ENCODE measurements around the gene LAMA4.
"Not testable (repeated sequence)": the region's sequence is repeated elsewhere in the genome, so short reads cannot be mapped to it uniquely, and the experiment has no call there.

Gene LAMA4

GRCh38 chr6:112202639-112203341 is 51.6 kb downstream of the LAMA4 start:
- no peaks in the 10 kb centered on the region for H3K36me3 ChIP-seq (ENCODE audit: insufficient read depth, low read length)
- peaks cover 39% of the 10 kb centered on the region for H3K4me1 ChIP-seq (ENCODE audit: insufficient read depth, low read length)
- H3K9ac ChIP-seq (ENCODE audit: low read depth, low read length), result no peak overlapping the region
- H3K9me3 ChIP-seq (ENCODE audit: control insufficient read depth, insufficient read depth, low read length), result no peaks in the 10 kb centered on the region

- H3K4me1 ChIP-seq (ENCODE audit: insufficient read depth, low read length), result peaks cover 36% of the 10 kb centered on the region
- H3K9me3 ChIP-seq (ENCODE audit: control insufficient read depth, insufficient read depth, low read length); H3K36me3 ChIP-seq (ENCODE audit: insufficient read depth, low read length); H3K9ac ChIP-seq (ENCODE audit: low read depth, low read length): not testable (repeated sequence)
These were observed 54.0 kb downstream of the LAMA4 start for GRCh38 chr6:112200185-112200914.

DNA sequence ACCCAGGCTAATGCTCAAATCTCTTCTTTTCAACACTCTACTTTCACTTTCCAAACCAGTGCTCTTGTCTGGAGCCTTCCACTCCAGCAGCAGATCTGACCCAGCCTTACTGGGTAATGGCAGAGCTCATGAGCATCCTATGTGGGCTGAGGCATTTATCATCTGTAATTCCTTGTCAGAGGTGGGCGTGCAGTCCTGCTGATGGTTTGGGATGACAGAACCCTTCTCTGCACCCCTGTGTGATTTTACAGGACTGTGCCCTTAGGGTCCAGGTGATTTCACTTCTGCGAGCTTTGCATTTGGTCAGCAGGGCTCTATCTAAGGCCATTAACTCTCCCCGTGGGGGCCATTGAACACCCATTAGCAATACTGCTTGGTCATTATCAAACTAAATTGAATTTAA is 55.4 kb downstream of the LAMA4 start:
- Histone ChIP-seq H3K4me1 (ENCODE audit: insufficient read depth, low read length) (peaks cover 22% of the 10 kb centered on the region), H3K9me3 (ENCODE audit: control insufficient read depth, insufficient read depth, low read length) (no peaks in the 10 kb centered on the region), H3K9ac (ENCODE audit: low read depth, low read length) (no peak overlapping the region), H3K36me3 (ENCODE audit: insufficient read depth, low read length) (no peaks in the 10 kb centered on the region)

GRCh38 chr6:112198582-112198981 is 55.8 kb downstream of the LAMA4 start:
- Histone ChIP-seq H3K9ac (ENCODE audit: low read depth, low read length) (no peak overlapping the region), H3K36me3 (ENCODE audit: insufficient read depth, low read length) (no peaks in the 10 kb centered on the region), H3K4me1 (ENCODE audit: insufficient read depth, low read length) (peaks cover 18% of the 10 kb centered on the region), H3K9me3 (ENCODE audit: control insufficient read depth, insufficient read depth, low read length) (no peaks in the 10 kb centered on the region)

DNA sequence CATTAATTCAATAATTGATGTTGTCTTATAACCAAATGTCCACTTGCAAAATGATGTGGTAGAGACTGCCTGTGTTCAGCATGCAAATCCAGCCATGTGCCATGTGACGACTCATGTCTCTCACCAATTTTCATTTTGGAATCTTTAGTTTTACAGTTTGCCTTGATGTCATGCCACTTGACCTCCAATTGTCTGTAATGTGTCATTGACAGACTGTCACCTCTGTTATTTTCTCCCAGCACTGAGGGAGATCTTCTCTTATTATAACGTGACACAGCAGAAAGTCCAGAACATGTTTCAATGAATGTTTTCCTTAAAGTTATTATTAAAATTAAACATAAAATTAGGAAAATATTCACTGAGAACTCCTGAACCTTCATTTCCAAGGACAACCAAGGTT is 56.7 kb downstream of the LAMA4 start:
- Histone ChIP-seq H3K9ac (ENCODE audit: low read depth, low read length) (no peak overlapping the region), H3K36me3 (ENCODE audit: insufficient read depth, low read length) (no peaks in the 10 kb centered on the region), H3K9me3 (ENCODE audit: control insufficient read depth, insufficient read depth, low read length) (no peaks in the 10 kb centered on the region), H3K4me1 (ENCODE audit: insufficient read depth, low read length) (peaks cover 9% of the 10 kb centered on the region; the same call in 1 of the 2 replicates)

- no peaks in the 10 kb centered on the region for H3K9me3 ChIP-seq (ENCODE audit: control insufficient read depth, insufficient read depth, low read length)
- no peaks in the 10 kb centered on the region for H3K36me3 ChIP-seq (ENCODE audit: insufficient read depth, low read length)
These were observed 58.1 kb downstream of the LAMA4 start for GRCh38 chr6:112196306-112196705.

GRCh38 chr6:112195166-112195565 is 59.2 kb downstream of the LAMA4 start:
- Histone ChIP-seq H3K4me1 (ENCODE audit: insufficient read depth, low read length) (peaks cover 9% of the 10 kb centered on the region; the same call in 1 of the 2 replicates), H3K9me3 (ENCODE audit: control insufficient read depth, insufficient read depth, low read length) (no peaks in the 10 kb centered on the region), H3K36me3 (ENCODE audit: insufficient read depth, low read length) (no peaks in the 10 kb centered on the region), H3K9ac (ENCODE audit: low read depth, low read length) (no peak overlapping the region)

More at GRCh38 chr6:112196306-112196705, 58.1 kb downstream of the LAMA4 start:
- H3K9ac ChIP-seq (ENCODE audit: low read depth, low read length), result no peak overlapping the region
- H3K4me1 ChIP-seq (ENCODE audit: insufficient read depth, low read length), result peaks cover 9% of the 10 kb centered on the region; the same call in 1 of the 2 replicates

DNA sequence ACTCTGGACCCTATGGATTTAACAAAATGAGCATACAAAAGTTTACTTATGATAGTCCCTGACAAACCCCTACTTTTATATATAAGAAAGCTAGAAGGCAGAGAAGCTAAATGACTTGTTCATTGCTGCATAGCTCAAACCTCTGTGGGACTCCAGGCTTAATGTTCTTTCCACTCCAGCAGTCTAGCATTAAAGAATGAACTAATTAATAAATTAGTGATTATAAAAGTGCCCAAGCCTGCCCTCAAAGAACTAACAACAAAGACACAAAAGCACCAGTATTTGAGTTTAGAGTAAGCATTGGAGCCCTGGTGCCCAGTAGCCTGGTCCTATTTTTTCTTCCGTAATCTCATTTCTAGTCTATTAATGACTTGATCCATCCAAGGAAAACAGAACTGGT is 59.9 kb downstream of the LAMA4 start:
- H3K9me3 ChIP-seq (ENCODE audit: control insufficient read depth, insufficient read depth, low read length), result no peaks in the 10 kb centered on the region
- H3K4me1 ChIP-seq (ENCODE audit: insufficient read depth, low read length), result peaks cover 5% of the 10 kb centered on the region
- no peak overlapping the region for H3K9ac ChIP-seq (ENCODE audit: low read depth, low read length)
- no peaks in the 10 kb centered on the region for H3K36me3 ChIP-seq (ENCODE audit: insufficient read depth, low read length)

DNA sequence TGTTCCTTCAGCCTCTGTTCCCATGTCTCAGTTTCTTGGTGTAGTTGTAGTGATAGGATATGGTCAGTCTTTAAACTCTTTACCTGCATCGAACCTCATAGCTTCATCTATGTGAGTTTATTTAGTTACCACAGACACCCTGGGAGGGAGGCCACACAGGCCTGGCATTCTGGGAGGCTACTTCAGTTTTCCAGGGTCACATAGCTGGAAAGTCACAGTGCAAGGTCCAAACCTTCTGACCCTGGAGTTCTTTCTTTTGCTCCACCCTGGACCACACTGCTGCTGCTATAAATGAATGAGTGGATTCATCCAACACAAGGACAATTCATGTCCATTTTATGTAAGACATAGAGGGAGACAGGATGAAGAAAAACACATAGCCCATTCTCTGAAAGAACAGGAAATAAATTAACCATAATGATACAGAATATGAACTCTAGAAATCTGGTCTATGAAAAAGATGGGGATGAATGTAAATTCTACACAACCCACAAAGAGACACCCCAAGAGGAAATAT is 60.8 kb downstream of the LAMA4 start:
- Histone ChIP-seq H3K36me3 (ENCODE audit: insufficient read depth, low read length) (no peaks in the 10 kb centered on the region), H3K4me1 (ENCODE audit: insufficient read depth, low read length) (peaks cover 4% of the 10 kb centered on the region; the same call in 1 of the 2 replicates), H3K9ac (ENCODE audit: low read depth, low read length) (no peak overlapping the region), H3K9me3 (ENCODE audit: control insufficient read depth, insufficient read depth, low read length) (no peaks in the 10 kb centered on the region)

GRCh38 chr6:112193117-112193516 is 61.2 kb downstream of the LAMA4 start:
- Histone ChIP-seq H3K4me1 (ENCODE audit: insufficient read depth, low read length) (peaks cover 4% of the 10 kb centered on the region; the same call in 1 of the 2 replicates), H3K9me3 (ENCODE audit: control insufficient read depth, insufficient read depth, low read length) (no peaks in the 10 kb centered on the region), H3K9ac (ENCODE audit: low read depth, low read length) (no peak overlapping the region), H3K36me3 (ENCODE audit: insufficient read depth, low read length) (no peaks in the 10 kb centered on the region)

DNA sequence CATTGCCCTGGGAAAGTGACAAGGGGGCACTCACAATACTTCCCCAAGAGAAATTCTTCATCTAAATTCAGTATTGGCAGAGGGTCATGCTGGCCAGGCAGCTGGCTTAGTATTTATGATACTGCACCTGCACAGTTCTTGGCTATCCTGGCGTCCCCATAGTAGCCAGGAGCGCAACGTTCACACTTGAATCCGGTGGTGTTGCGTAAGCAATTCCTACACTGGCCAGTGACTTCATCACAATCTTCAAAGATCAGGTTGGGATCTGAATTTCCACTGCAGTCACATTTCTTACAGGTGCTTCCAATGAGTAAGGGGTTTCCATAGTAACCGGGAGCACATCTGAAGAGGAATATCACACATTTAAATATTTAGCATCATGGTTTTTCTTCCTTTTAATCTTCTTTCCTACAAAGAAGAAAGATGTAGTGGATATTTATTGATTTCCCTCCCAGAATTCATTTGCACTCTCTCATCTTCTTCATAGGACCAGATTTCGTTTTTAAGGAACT is 62.8 kb downstream of the LAMA4 start:
- no peak overlapping the region for H3K9ac ChIP-seq (ENCODE audit: low read depth, low read length)
- no peaks in the 10 kb centered on the region for H3K9me3 ChIP-seq (ENCODE audit: control insufficient read depth, insufficient read depth, low read length)
- H3K36me3 ChIP-seq (ENCODE audit: insufficient read depth, low read length), result no peaks in the 10 kb centered on the region
- H3K4me1 ChIP-seq (ENCODE audit: insufficient read depth, low read length), result peaks cover 4% of the 10 kb centered on the region; the same call in 1 of the 2 replicates

DNA sequence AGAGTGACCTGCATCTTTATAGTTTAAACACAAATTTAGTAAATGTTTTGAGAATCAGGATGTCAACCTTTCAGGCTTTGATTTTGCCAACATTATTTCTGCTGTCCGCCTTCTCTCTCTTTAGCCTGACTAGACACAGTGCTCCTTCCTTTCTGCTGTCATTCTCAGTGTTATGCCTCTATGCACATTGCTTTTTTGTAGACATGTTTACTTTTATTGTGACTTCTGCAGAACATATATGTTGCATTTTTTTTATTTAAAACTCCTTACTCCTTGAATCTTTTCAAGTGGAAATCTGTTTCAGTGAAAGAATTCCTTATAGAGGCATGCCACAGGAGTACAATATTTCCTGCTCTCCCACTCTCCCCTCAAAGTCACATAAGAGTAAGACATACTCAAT is 64.2 kb downstream of the LAMA4 start:
- no peak overlapping the region for H3K9ac ChIP-seq (ENCODE audit: low read depth, low read length)
- H3K4me1 ChIP-seq (ENCODE audit: insufficient read depth, low read length), result peaks cover 4% of the 10 kb centered on the region; the same call in 1 of the 2 replicates
- H3K9me3 ChIP-seq (ENCODE audit: control insufficient read depth, insufficient read depth, low read length), result no peaks in the 10 kb centered on the region
- H3K36me3 ChIP-seq (ENCODE audit: insufficient read depth, low read length), result no peaks in the 10 kb centered on the region

DNA sequence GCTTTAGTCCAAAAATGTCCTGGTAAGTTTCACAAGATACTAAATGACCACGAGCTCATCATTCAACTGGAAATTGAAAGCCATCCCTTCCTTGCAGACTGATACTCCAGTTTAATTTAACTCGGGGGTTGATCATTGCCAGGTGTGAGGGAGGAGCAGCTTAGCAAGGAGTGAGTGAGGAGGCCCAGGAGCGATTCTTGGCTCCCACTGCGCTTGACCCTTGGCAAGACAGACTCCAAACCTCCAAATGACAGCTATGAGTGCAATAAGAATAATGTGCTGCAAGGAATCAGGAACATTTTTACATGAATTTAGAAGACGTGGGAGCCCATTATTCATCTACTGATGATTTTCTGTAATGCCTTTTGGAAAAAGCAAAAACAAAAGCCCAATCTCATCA is 64.9 kb downstream of the LAMA4 start:
- H3K4me1 ChIP-seq (ENCODE audit: insufficient read depth, low read length), result peaks cover 4% of the 10 kb centered on the region; the same call in 1 of the 2 replicates
- H3K36me3 ChIP-seq (ENCODE audit: insufficient read depth, low read length), result no peaks in the 10 kb centered on the region
- no peak overlapping the region for H3K9ac ChIP-seq (ENCODE audit: low read depth, low read length)
- H3K9me3 ChIP-seq (ENCODE audit: control insufficient read depth, insufficient read depth, low read length), result no peaks in the 10 kb centered on the region

GRCh38 chr6:112188906-112189305 is 65.5 kb downstream of the LAMA4 start:
- Histone ChIP-seq H3K36me3 (ENCODE audit: insufficient read depth, low read length) (no peaks in the 10 kb centered on the region), H3K4me1 (ENCODE audit: insufficient read depth, low read length) (peaks cover 4% of the 10 kb centered on the region; the same call in 1 of the 2 replicates), H3K9me3 (ENCODE audit: control insufficient read depth, insufficient read depth, low read length) (no peaks in the 10 kb centered on the region), H3K9ac (ENCODE audit: low read depth, low read length) (no peak overlapping the region)

Data from ES-I3 (cell line).